HG02885 (cell line): ENCODE results near the gene GRIK4.
"Not testable (repeated sequence)": the region's sequence is repeated elsewhere in the genome, so short reads cannot be mapped to it uniquely, and the experiment has no call there.

Source experiments
- ATAC-seq: cut with Tn5 transposase; IDR thresholded peaks from one replicate; pipeline ENCODE4 v1.9.1; 2021; ENCODE audit warnings: mild to moderate bottlenecking; ENCODE audit not compliant: unreplicated experiment, poor library complexity

The GRIK4 gene

DNA sequence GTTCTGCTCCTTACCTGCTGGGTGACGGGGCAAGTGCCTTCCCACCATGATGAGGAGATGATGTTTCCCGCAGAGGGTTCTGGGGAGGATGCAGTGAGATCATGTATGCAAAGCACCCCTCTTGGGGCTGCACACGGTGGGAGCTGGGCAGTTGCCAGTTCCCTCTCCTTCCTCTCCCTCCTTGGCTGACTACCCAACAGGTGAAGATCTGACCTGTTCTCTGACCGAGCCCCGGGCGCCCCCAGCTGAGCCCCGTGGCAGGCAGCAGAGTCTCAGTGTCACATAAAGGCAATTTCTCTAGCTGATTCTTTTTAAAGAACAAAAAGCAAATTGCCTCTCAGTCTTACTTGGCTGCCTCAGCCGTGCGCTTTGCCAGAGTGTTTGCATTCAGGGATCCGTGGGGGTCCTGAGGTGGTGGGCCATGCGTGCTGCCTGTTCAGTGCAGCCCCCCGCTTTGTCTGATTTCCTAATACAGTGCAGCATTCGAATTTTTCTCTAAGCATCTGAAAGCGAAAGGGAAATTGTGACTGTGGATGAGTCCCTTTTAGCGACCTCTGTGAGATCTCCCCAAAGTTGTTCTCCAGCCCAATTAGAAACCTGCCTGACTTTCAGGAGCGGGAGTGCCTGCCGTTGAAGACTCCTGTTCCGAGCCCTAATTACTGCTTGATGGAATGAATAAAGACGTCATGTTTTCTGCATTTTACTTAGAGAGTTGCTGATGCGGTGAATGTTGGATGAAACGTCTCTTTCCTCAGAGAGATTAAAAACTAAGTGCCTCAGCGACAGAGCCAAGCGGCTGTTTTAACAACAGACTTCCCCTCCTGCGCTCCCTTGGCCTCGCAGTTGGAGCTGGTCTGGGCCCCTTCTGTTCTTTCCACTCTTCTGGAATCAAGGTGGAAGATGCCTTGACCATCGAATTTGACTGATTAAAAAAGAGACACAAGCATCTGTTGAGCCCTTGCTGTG is 86.0 kb downstream of the GRIK4 start:
- ATAC-seq, result no peak

DNA sequence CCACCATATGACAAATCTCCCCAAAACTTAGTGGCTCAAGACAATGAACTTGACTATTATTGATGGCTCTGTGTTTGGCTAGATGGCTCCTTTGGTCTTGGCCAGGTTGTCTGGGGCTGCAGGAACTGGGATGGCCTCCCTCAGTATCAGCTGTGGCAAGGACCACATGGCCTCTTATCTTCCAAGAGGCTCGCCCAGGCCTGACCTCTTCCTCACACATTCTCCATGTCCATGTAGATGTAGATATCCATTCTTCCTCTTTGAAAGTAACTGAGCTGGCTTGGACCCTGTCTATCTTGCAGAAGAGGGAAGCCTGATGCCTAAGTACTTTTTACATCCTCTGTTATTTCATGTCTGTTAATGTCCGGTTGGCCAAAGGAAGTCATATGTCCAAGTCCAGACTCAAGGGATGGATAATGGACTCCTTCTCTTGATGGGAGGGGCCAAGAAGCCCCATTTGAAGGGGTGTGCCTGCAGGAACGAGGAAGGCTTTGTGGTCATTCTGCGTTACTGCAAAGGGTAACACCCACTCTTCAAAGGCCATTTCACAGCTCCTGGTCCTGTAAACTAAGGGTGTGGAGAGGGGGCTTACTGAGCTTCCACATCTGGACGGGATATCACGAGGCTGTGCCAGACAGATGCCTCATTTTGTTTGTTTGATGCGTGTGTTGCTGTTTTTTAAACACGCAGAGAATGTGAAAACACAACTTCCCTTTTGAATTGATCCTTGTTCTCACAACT is 87.1 kb downstream of the GRIK4 start:
- ATAC-seq, result no peak

DNA sequence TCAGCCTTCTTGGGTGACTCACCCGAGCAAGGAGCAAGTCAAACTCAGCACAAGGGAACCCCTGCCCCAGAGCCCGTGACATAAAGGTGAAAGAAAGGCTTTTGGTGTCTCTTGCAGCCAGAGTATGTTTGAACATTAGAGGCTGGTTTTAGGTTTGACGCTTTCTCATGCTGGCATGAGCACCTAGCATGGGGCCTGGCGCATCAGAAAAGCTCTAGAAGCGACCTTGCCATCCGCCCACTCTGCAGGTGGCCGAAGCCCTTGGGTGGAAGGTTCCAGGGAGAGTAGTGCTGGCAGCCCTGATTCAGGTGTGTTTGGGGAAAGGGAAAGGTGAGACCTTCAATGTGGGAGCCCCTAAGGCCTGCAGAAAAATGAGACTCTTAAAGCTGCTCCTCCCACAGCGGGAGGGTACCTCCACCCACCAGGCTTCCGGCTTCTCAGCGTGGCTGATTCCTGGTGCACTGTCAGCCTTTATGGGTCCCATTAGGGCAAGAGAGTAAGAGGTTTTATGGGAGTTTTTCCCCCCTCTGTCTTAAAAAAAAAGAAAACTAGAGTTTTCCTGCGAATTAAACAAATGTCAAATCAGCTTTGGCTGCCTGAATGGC is 88.4 kb downstream of the GRIK4 start:
- no peak for ATAC-seq

DNA sequence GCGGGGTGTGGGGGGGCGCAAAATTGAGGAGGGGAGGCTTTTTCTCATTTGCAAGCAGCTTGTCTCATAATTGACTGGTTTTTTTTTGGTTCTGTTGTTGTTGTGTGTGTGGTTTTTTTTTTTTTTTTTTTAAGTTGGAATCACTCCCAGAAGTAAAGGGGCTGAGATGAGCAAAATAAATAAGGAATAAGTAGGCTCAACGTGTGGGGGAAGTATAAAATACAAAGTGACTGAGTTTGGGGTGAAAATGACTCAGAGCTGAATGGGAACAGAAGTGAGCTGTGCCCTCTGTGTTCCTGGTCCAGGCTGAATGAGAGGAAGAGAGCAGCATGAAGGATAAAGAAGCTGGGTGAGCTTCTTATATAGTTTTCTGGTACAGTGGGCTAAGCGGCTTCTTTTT is 90.0 kb downstream of the GRIK4 start:
- no peak for ATAC-seq

DNA sequence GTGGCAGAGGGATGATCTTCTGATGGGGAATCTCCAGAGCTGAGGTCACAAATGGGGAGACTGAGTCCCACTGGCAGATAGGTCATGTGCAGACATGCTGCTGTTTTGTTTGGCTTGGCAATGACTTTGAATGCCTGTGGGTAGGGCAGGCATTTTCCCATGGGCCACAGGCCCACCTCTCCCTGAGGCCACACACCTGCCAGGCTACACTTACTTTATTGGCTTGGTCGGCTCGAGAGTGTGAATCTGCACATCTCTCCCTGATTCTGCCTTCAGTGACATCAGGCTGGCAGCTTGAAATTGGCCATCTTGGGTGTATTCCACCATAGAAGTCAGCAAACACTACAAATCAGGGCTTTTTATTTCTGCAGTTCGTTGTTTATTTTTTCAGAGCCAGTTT is 91.5 kb downstream of the GRIK4 start:
- ATAC-seq, result no peak

DNA sequence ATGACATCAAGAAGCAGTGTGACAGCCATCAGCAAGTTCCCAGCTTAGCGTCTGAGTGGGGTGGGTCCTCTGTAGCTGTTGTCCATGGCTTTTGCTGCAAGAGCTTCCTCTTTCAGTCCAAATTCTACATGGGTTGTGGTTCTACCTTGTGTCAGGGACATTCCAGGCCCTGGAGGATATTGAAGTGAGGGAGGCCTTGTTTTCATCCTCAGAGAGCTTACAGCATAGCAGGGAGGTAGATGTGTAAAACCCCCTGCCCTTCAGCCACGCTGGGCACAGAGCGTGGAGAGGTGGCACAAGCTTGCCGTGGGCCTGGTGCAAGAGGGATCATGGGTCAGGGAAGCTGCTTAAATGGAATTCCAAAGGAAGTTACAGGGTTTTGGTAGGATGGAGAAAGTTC is 93.9 kb downstream of the GRIK4 start:
- no peak for ATAC-seq

DNA sequence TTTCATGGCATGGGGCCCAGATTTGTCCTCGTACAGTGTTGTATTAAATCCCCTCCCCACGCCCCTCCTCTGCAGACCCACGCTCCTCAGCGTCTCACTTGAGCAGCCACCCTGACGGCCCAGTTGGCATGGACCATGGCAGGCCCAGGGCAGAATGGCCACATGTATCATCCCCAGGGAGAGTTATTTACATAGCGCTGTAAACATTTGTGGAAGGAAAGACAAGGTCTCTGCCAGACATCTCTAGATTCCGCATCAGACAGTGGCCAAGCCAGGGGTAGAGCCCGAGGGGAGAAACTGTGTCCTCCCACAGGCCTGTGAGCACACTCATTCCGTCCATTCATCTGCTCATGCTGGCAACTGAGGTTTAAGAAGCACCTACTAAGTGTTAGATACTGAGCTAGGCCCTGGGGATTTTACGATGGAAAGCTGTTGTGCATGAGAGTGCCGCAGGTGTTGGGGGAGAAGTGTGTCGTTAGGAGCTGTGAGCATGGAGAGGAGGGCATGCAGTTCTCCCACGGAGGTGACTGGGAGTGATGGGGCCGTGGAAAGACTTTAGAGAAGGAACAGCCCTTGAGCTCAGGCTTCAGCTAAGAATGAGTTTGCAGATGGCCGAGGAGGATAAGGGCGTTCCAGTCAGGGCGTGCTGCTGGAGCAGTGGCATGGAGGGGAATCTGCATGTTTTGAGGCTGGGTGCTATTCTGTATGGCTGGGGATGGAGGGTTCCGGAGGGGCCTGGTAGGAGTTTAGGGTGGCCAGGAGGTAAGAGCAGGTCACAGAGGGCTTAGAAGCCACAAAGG is 94.9 kb downstream of the GRIK4 start:
- ATAC-seq, result no peak

DNA sequence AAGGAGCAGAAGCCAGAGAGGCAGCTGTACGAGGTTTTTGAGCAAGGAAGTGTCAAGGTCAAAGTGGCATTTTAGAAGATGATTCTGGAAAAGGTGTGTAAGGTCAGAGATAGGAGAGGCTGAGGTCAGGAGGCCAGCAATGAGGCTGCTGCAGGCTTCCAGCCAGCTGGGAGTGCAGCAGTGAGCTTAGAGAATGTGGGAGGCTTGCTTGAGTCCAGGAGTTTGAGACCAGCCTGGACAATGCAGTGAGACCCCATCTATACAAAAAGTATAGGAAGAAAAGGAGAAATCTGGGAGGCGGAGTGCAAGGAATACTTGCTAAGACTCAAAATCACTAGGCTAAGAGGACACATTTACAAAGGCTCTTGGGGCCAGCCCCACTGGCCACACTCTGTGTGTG is 96.5 kb downstream of the GRIK4 start:
- no peak for ATAC-seq

DNA sequence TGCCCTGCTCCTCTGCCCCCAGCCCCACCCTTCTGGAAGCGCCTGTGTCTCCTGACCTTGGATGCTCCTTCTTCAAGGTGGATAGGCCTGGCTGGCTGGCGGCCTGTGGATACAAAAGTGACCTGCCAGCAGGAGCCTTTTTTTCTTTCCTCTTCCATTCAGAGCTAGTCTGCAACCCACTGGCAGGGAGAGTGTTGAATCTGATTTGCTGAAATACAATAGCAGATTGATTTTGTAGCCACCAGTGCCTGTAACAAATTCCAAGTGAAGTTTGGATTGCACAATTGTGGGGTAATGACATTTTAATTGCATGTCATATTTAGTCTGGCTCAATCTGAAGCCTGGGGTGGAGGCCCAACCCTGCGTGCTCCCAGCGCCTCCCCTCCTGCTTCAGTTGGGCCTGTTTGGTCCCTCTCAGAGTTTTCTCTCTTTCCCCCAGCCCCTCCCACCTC is 97.2 kb downstream of the GRIK4 start:
- no peak for ATAC-seq

DNA sequence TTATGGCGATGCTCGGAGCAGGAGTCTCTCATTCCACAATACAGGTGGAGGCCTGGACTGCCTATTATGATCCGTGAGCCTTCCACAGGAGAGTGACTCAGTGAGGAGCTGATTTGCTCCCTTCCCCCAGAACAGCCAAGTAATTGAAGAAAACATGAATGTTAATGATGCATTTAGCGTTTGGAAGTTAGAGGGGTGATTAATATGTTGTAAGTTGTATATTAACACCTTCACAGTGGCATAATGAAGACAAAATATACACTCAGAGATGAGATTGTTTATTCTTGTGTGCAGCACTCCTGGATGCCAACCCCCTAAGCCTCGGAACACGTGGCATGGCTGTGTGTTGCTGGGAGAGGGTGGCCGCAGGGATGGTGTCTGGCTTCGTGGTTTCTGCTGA is 98.6 kb downstream of the GRIK4 start:
- ATAC-seq, result no peak

DNA sequence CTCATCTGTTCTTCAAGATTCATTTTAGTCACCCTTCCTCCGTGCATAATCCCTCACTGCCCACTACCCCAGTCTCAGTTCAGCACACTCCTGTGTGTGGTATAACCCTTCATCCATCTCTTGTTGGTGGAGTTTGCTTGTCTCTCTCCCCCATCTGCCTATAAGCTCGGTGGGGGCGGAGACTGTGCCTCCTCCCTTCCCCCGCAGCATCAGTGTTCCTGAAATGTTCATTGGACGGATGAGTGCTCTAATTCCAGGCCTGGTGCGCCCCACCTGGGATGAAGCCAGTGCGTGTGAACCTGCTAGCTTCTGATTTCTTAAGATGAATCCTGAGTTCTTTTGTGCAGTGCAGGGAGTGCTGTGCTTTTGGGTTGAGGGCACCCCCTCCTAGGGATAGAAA is 100.0 kb downstream of the GRIK4 start:
- no peak for ATAC-seq

DNA sequence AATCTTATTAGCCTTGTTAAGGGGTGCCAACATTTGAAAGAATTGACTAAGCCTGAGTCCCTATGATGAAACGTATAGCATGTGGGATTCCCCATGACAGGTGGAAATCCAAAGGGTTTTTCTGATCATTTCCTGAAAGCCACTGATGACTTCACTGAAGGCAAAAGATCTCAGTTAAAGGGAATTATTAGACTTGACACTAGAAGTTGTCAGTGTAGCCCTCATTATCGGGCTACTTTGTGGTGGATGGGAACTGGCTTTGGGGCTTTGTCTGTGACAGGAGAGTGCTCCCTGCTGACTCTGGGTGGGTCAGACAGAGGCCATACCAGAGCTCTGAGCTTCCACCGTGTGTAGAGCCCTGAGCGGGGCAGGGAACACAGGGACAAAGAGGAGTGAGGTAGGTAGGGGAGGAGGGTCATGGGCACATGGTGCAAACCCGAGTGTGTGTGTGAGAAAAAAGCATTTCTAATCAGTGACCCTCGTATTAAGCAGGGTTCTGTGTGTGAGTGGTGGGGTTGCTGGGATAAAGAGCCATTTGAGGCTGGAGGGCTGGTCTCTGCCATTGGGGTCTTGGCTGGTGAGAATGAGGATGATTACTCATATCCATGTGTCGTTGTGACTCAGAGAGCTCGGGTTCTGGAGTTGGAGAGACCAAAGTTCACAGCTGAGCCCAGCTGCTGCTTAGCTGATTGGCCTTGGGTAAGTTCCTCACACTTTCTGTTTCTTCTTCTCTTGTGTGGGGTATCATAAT is 101.1 kb downstream of the GRIK4 start:
- ATAC-seq, result peak; percentile 87

DNA sequence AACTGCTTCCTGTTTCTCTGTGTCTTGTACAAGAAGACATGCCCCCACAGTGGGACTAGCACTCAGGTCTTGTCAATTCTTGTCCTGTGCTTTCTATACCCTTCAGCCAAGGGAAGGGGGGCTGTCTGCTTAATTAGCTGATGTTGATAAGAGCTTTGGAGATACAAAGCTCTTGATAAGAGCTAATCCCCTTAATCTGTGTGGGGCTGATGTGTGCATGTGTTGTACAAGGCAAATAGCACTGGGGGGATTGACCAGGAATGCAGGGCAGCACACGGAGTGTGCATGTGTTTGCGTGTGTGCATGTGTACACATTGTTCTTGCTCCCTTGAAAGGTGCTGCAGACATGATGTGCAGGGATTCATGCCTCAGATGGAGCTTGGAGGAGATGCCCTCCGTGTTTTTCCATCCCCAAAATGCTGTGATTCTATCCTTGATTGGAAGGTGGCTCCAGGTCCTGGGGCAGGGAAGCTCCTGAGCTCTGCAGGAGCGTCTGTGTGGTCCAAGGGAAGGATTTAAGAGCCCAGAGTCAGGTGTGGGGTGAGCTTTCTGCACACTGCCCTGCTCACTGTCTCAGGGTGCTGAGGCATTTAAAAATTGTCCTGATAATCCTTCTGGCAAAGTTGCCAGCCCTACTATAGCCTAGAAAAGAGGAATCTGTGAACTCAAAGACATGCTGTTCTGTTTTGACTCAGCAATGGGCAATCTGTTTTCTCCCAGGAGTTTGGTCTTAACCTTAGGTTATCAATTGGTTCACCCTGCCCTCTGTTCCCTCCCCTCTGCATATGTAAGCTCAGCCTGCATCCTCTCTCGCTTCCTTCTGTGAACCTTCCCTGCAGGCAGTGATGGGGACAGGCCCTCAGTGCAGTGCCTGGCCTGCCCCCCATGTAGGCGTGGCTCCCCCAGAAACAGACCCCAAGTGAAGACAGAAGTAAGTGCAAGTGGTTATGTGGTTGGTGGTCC is 102.0 kb downstream of the GRIK4 start:
- peak; percentile 63 for ATAC-seq

DNA sequence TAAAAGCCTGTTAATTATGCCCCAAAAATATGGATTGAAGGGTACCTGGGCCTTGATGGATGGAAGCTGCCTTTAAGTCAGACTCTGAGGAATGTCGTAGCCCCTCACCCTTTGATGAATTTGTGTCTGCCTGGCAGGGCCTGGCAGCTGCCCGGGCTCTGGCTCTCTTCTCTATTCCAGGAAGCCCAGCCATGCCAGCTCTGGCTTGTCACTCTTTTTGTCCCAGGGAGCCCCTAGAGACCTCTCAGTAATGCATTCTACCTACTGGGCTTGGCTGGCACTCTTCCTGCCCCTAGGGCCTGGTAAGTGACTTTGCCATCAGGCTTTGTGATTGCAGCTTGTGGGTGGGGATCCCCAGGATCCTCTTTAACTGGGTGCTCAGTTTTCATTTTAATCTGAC is 103.8 kb downstream of the GRIK4 start:
- no peak for ATAC-seq

DNA sequence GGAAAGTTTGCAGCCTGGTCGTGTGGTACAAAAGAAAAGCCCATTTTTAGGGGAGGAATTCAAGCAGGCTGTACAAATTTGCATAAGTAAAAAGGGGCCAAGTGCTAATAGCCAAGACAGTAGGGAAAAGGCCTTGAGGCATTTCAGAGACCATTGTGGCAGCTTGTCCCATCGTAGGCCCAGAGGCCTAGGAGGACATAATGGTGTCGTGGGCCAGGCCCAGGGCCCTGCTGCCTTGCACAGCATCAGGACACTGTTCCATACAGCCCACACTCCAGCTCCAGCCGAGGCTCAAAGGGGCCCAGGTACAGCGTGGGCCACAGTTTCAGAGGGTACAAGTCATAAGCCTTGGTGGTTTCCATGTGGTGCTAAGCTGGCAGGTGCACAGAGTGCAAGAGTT is 106.9 kb downstream of the GRIK4 start:
- ATAC-seq, result no peak

DNA sequence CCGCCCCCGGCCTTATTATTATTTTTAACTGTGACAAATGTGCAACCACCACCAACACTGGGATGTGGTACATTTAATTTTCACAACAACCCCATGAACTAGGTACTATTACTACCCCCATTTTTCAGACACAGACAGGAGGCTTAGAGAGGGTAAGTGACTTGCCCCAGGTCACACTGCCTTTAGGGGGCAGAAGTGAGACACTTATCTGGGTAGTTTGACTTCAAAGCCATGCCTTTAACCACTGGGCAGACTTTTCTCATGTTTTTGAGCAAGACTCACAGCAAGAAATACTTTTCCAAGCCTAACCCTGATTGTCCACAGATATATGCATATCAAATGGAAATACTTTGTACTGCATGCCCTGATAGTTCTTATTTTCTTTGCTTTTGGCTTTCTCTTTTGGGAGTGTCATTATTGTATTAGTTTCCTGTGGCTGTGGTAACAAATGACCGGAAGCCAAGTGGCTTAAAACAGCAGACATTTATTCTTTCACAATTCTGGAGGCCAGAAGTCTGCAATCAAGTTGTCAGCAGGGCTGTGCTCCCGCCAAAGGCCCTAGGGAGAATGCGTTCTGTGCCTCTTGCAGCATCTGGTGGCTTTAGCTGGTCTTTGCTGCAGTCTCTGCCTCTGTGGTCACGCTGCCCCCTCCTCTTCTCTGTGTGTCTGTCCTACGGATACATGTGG is 110.8 kb downstream of the GRIK4 start:
- ATAC-seq, result no peak

DNA sequence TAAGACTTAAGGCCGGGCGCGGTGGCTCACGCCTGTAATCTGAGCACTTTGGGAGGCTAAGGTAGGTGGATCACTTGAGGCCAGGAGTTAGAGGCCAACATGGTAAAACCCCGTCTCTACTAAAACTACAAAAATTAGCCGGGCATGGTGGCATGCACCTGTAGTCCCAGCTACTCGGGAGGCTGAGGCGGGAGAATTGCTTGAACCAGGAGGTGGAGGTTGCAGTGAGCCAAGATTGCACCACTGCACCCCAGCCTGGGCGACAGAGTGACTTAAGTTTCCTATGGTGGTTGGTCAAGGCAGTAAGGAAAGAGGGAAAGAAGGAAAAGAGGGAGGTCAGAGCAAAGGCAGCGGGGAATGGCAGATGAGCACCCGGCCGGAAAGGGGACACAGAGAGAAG is 113.4 kb downstream of the GRIK4 start:
- not testable (repeated sequence) for ATAC-seq

DNA sequence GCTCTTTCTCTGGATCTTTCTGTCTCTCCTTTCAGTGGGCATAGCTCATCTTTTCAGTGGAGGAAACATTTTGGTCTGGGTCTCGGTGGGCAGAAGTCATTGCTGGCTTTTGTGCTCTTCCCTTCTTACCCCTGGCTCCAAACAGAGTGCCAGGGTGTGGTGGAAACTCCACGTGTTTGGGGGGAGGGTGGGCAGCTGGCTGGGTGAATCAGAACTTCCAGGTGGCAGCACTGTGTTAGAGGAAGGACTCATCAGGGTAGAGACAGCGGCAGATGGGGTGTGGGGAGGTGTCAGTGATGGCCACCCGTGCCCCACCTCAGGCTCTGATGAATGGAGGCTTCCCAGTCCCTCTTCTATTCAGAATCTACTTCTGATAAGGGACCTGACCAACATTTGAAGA is 114.0 kb downstream of the GRIK4 start:
- ATAC-seq, result no peak
